GM12801 (cell line): ENCODE measurements around the gene WNT7A.

ENCODE experiments used
- TF ChIP-seq, protein P1 (sequence below): IDR thresholded peaks from one replicate; pipeline ENCODE4 v1.5.1; 2011; ENCODE audit warnings: control low read depth; ENCODE audit not compliant: insufficient read length; ENCODE audit errors: extremely low read depth

The WNT7A gene

DNA sequence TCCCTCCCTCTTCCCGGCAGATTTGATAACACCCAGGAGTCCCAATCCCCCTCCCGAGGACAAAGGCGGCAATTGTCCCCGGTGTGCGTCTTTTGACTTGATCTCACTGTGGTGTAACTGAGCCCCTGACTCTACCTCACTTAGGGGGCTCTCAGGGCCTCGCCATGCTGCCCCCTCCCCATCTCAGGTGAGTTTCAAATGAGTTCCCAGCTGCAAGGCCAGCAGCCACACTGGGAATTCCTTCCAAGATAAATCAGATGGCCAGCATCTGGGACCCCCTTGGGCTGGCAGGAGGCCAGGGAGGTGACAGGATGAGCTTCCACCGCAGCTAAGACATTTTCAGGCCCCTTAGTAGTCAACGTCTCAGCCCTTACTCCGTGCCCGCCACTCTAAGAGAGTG lies 35.0 kb downstream of the WNT7A start:
- TF ChIP-seq, protein P1, sequence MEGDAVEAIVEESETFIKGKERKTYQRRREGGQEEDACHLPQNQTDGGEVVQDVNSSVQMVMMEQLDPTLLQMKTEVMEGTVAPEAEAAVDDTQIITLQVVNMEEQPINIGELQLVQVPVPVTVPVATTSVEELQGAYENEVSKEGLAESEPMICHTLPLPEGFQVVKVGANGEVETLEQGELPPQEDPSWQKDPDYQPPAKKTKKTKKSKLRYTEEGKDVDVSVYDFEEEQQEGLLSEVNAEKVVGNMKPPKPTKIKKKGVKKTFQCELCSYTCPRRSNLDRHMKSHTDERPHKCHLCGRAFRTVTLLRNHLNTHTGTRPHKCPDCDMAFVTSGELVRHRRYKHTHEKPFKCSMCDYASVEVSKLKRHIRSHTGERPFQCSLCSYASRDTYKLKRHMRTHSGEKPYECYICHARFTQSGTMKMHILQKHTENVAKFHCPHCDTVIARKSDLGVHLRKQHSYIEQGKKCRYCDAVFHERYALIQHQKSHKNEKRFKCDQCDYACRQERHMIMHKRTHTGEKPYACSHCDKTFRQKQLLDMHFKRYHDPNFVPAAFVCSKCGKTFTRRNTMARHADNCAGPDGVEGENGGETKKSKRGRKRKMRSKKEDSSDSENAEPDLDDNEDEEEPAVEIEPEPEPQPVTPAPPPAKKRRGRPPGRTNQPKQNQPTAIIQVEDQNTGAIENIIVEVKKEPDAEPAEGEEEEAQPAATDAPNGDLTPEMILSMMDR = no peak

DNA sequence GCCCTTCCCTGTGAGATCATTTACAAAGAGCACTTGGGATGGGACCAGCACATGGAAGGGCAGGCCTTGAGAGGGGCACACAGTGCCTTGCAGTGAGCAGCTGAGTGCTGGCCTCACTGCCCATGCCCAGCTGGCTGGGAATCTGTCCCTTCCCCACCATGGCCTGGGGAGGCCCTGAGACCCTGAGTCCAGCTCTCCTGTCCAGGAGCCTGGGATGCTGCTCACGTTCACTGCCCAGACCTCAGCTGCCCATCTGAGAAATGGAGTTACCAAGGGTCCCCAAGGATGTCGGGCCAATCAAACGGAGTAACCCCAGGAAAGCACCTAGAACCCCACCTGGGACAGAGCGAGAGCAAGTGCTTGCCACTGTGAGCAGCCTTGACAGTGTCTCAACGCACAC lies 35.6 kb downstream of the WNT7A start:
- TF ChIP-seq, protein P1 = no peak

DNA sequence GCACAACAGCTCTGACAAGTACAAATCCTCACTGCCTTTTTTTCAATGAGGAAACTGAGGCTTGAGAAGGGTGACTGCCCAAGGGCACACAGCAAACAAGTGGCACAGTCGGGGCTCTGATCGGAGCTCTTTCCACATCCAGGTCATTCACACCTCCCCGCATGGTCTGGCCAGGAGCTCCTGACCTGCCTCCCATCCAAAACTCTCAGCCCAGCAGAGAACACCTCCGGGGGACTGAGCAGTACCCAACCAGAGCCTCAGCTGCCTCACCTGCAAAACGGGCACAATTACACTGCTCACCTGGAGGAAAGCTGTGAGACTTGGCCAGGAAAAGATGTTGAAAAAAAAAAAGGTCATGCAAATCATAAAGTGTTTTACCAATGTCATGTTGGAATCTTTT lies 36.5 kb downstream of the WNT7A start:
- TF ChIP-seq, protein P1 = no peak

DNA sequence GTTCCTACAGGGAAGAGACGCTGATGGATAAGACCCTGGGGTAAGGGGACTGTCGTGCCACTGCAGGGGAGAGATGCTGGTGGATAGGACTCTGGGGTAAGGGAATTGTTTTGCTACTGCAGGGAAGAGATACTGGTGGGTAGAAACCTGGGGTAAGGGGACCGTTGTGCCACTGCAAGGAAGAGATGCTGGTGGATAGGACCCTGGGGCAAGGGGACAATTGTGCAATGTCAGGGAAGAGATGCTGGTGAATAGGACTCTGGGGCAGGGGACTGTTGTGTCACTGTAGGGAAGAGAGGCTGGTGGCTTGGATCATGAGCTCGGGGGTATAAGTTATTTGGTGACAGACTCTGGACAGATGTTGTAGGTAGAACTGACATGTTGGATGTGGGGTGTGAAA lies 37.6 kb downstream of the WNT7A start:
- TF ChIP-seq, protein P1 = no peak

DNA sequence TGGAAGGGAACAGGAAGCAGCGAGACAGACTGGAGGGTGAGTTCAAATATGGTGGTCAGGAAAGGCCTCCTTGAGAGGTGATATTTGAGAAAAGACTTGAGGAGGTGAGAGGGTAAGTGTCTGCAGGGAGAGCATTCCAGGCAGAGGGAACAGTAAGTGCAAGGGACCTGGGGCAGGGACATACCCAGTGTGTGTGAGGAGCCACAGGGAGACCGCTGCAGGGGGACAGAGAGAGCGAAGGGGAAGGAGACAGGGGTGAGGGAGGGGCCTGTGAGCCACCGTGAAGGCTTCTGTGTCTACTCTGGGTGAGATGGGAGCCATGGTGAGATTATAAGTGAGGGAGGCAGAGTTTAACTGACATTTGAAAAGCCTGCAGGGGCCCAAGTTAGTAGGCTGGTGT lies 38.0 kb downstream of the WNT7A start:
- TF ChIP-seq, protein P1 = no peak

DNA sequence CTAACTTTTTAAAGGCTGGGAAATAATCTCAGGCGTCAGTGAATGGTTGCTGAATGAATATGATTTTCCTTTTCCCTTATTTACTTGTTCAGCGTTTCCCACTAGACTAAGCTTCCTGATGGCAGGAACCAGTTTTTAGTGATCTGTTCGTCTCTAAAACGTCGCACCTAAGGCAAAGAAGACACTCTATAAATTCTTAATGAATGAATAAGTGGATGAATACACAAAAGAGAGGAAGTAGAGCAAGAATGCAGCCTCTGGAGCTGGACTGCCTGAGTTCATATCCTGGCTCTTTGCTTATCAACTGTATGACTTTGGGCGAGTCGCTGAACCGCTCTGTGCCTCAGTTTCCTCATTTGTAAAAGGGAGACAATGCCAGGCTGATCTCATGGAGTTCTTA lies 38.7 kb downstream of the WNT7A start:
- TF ChIP-seq, protein P1 = no peak

DNA sequence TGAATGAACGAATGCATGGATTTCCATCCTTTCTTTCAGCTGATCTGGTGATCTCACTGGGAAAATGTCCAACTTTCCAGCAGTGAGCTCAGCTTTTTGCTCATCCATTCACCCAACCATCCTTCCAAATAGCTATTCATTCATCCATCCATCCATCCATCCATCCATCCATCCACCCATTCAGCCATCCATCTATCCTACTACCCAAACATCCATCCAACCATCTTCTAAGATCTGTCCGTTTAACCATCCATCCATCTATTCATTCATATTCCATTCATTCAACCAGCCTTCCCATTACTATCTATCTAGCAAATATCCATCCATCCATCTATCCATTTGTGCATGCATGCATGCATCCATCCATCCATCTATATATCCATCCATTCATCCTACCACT lies 39.4 kb downstream of the WNT7A start:
- TF ChIP-seq, protein P1 = no peak

DNA sequence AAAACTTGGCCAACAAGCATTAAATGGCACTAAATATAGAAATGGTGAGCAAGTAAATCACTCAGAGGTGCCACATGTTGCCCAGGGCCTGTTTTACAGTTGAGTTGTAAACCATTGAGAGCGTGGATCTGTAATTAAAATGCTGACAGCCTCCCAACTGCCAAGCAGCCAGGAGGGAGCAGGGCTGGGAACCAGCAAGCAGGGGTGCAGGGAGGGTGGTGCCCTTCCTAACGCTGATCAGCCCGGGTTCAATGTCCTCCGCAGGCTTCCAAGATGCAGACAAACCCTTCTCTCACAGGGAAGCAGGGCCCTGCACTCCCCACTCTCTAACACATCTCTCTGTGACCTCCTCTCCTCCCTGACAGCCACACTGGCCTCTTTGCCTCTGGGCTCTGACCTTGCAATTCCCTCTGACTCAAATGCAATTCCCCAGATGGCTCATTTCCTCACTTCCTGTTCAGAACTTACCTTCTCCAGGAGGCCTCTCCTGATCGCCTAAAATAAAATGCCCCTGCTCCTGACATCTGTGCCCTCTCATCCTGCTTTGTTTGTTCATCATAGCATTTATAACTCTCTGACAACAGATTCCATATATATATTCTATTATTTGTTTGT lies 40.0 kb downstream of the WNT7A start:
- TF ChIP-seq, protein P1 = no peak
